Neural progenitor cell (in vitro differentiated cells): Measurements from ENCODE around the gene EIF4G3.

Experiments
- EZH2 ChIP-seq: fragments of 200-600 bp; sonication (generic); IDR thresholded peaks from 2 replicates; pipeline ENCODE4 v1.6.1; 2017; ENCODE audit warnings: antibody characterized with exemption, mild to moderate bottlenecking, moderate library complexity
- EZH2phosphoT487 ChIP-seq: fragments of 200-600 bp; sonication (generic); IDR thresholded peaks from 2 replicates; pipeline ENCODE4 v1.6.1; 2017; ENCODE audit warnings: antibody characterized with exemption
- TF ChIP-seq, protein P1 (sequence below): fragments of 200-600 bp; sonication (generic); IDR thresholded peaks from 2 replicates; pipeline ENCODE4 v1.5.1; 2017; ENCODE audit warnings: antibody characterized with exemption, mild to moderate bottlenecking

DNA sequence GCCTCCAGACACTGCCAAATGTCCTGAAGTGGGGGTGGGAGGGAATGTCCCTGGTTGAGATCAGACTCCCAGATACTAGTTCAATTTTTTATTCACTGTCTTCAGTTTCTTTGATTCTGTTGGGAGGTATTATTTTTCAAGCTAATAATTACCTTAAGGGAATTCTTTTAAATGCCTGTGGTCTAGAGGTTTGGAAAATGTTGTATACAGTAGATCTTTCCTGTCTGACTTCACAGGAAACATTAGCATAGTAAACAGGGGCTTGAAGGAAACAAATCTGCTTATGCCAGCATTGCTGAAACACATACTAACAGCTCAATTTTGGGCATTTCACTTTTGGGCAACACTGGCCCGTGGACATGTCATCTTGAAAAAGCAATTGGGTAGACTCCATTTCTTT, 305.3 kb downstream of the EIF4G3 start:
- TF ChIP-seq EZH2phosphoT487 (no peak), EZH2 (no peak)
- TF ChIP-seq, protein P1, sequence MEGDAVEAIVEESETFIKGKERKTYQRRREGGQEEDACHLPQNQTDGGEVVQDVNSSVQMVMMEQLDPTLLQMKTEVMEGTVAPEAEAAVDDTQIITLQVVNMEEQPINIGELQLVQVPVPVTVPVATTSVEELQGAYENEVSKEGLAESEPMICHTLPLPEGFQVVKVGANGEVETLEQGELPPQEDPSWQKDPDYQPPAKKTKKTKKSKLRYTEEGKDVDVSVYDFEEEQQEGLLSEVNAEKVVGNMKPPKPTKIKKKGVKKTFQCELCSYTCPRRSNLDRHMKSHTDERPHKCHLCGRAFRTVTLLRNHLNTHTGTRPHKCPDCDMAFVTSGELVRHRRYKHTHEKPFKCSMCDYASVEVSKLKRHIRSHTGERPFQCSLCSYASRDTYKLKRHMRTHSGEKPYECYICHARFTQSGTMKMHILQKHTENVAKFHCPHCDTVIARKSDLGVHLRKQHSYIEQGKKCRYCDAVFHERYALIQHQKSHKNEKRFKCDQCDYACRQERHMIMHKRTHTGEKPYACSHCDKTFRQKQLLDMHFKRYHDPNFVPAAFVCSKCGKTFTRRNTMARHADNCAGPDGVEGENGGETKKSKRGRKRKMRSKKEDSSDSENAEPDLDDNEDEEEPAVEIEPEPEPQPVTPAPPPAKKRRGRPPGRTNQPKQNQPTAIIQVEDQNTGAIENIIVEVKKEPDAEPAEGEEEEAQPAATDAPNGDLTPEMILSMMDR: no peak
